Testis (tissue), 3 donors: ENCODE measurements around the gene YTHDF1. TPM values are rescaled to one million over a fixed set of nuclear protein-coding genes. Genes with fewer than 3 reads are reported as not detected.

Experiments
- DNase-seq: peaks from one replicate; pipeline ENCODE4 v3.0.0-alpha.2; 2019
- H3K27ac ChIP-seq, 2 donors: fragments of 200-600 bp; sonication (generic); one replicate each; pipeline ENCODE4 v1.5.1; 2019
- H3K27me3 ChIP-seq: fragments of 200-600 bp; sonication (generic); one replicate; pipeline ENCODE4 v1.5.1; 2019
- H3K36me3 ChIP-seq: fragments of 200-600 bp; sonication (generic); one replicate; pipeline ENCODE4 v1.5.1; 2017; ENCODE audit warnings: low read depth; ENCODE audit errors: missing control alignments
- H3K4me1 ChIP-seq: fragments of 200-600 bp; sonication (generic); one replicate; pipeline ENCODE4 v1.5.1; 2019
- H3K4me3 ChIP-seq, 2 donors: fragments of 200-600 bp; sonication (generic); one replicate each; pipeline ENCODE4 v1.5.1; 2017 to 2019
- H3K9me3 ChIP-seq: fragments of 200-600 bp; sonication (generic); one replicate; pipeline ENCODE4 v1.5.1; 2017
- CTCF ChIP-seq, 3 experiments: fragments of 450-650 bp in 2 of 3; fragments of 200-600 bp in 1 of 3; sonication (generic) in 1 of 3; IDR thresholded peaks; one replicate each; pipeline ENCODE4 v1.5.1; 2016 to 2019; ENCODE audit warnings: antibody characterized with exemption in 3 of 3, mild to moderate bottlenecking in 2 of 3, moderate library complexity in 1 of 3
- POLR2A ChIP-seq: fragments of 450-650 bp; IDR thresholded peaks from one replicate; pipeline ENCODE4 v1.6.1; 2017; ENCODE audit warnings: antibody characterized with exemption, mild to moderate bottlenecking, moderate library complexity
- WGBS, 2 donors: methylation state at CpG; one replicate each; pipeline ENCODE4 v1.1.5; 2018; 5-methylcytosine and 5-hydroxymethylcytosine counted together
- intact Hi-C: fragments of 100-400 bp; cut with DNase I; formaldehyde crosslinking; loops from one replicate; pipeline ENCODE4 v1.15.1; 2023; ENCODE audit warnings: low total_unique reads
- polyA plus RNA-seq: library from polyadenylated mRNA; stranded (reverse); fragments of 350-450 nt; fragmentation: Illumina TruSeq; extraction: RNeasy Lipid Tissue Mini Kit (QIAGEN cat#74804); gene quantifications from one replicate; pipeline ENCODE4 v1.2.3, GENCODE V29; 2014; ENCODE audit warnings: low read depth, low replicate concordance; ENCODE audit not compliant: insufficient read depth
- total RNA-seq, 2 donors: library from RNA; depleted of rRNA; stranded (reverse); fragments of >200 nt; gene quantifications; one replicate each; pipeline ENCODE4 v1.2.3, GENCODE V29; 2016

The YTHDF1 gene
- total and polyA plus RNA-seq, 3 donors from 2014 or later = 37.2 to 56.9 (median 55.7) TPM

- intact Hi-C loops = no loop called here
- 67 to 94% methylated on average over 3 to 17 of the region's 17 CpGs for WGBS, 2 donors
Observed at GRCh38 chr20:63189846-63190559, 25.9 kb downstream of the YTHDF1 start.

GRCh38 chr20:63189322-63189642, 26.6 kb downstream of the YTHDF1 start:
- DNase-seq = no peak
- Histone ChIP-seq H3K4me1 (no peaks in the 10 kb centered on the region), H3K4me3 (no peak overlapping the region), H3K27me3 (no peaks in the 10 kb centered on the region), H3K27ac (no peak overlapping the region), H3K9me3 (no peaks in the 10 kb centered on the region), H3K36me3 (no peaks in the 10 kb centered on the region)
- intact Hi-C loops = no loop called here
- WGBS, 2 donors = 75 to 90% methylated on average over 3 to 5 of the region's 5 CpGs
- TF ChIP-seq CTCF (IDR thresholded peaks at IDR 0.05) = no peak

More at GRCh38 chr20:63189846-63190559, 25.9 kb downstream of the YTHDF1 start:
- no peak overlapping the region for H3K4me3 ChIP-seq
- no peaks in the 10 kb centered on the region for H3K4me1 ChIP-seq
- no peak for TF ChIP-seq POLR2A
- TF ChIP-seq CTCF (IDR thresholded peaks at IDR 0.05) = no peak
- DNase-seq = no peak
- H3K27me3 ChIP-seq = no peaks in the 10 kb centered on the region
- no peaks in the 10 kb centered on the region for H3K9me3 ChIP-seq
- no peak overlapping the region for H3K27ac ChIP-seq
- H3K36me3 ChIP-seq = no peaks in the 10 kb centered on the region

- 78 to 79% methylated on average over 15 of the region's 15 CpGs for WGBS, 2 donors
- DNase-seq = no peak
Observed at GRCh38 chr20:63188641-63189321, 27.1 kb downstream of the YTHDF1 start.

GRCh38 chr20:63188159-63188442, 27.8 kb downstream of the YTHDF1 start:
- no peaks in the 10 kb centered on the region for H3K4me1 ChIP-seq
- H3K27ac ChIP-seq = no peak overlapping the region
- intact Hi-C loops = no loop called here
- H3K36me3 ChIP-seq = no peaks in the 10 kb centered on the region
- no peaks in the 10 kb centered on the region for H3K9me3 ChIP-seq
- H3K4me3 ChIP-seq = no peak overlapping the region
- DNase-seq = no peak
- TF ChIP-seq CTCF (IDR thresholded peaks at IDR 0.05) (no peak), POLR2A (no peak)
- WGBS, 2 donors = 80 to 85% methylated on average over 2 to 13 of the region's 13 CpGs
- H3K27me3 ChIP-seq = no peaks in the 10 kb centered on the region

More at GRCh38 chr20:63188641-63189321, 27.1 kb downstream of the YTHDF1 start:
- TF ChIP-seq POLR2A = no peak
- TF ChIP-seq CTCF (IDR thresholded peaks at IDR 0.05) = no peak
- H3K9me3 ChIP-seq = no peaks in the 10 kb centered on the region
- H3K4me1 ChIP-seq = no peaks in the 10 kb centered on the region
- no peak overlapping the region for H3K4me3 ChIP-seq
- intact Hi-C loops = no loop called here
- no peak overlapping the region for H3K27ac ChIP-seq
- H3K36me3 ChIP-seq = no peaks in the 10 kb centered on the region
- H3K27me3 ChIP-seq = no peaks in the 10 kb centered on the region
